H1 (cell line): Measurements from ENCODE around the gene STT3B. TPM values are rescaled to one million over a fixed set of nuclear protein-coding genes. Genes with fewer than 3 reads are reported as not detected.

Experiments used
- CTCF ChIA-PET: fragments of 300-600 bp; sonication (Branson Sonifier 250); formaldehyde crosslinking; loops from one replicate; lab custom pipeline; 2021; ENCODE audit not compliant: partially characterized antibody; lab: Charles Lee
- POLR2A ChIA-PET: fragments of 300-600 bp; sonication (Branson Sonifier 250); formaldehyde crosslinking; loops from one replicate; lab custom pipeline; 2021; ENCODE audit warnings: inconsistent platforms; ENCODE audit not compliant: partially characterized antibody; lab: Charles Lee
- DNase-seq, 2 experiments: peaks; one replicate each; pipeline versions ENCODE4 v3.0.0 to v3.0.0-alpha.2; 2010 to 2022; ENCODE audit warnings: low spot score in 2 of 2, low read depth in 1 of 2, mixed read lengths in 1 of 2
- FAIRE-seq: peaks from 2 replicates; lab custom pipeline; 2011; peaks lifted over from hg19 to GRCh38; lab: Jason Lieb, UNC
- H2AFZ ChIP-seq: 2 replicates; pipeline ENCODE4 v1.8.1; 2012; ENCODE audit warnings: low read length, inconsistent platforms
- H2AK5ac ChIP-seq: 2 replicates; pipeline ENCODE4 v1.6.1; 2013; ENCODE audit warnings: low read depth, low read length
- H2BK120ac ChIP-seq: replicated peaks from 2 replicates; pipeline ENCODE3; 2013; ENCODE audit warnings: low read depth, low read length, inconsistent platforms
- H2BK12ac ChIP-seq: 2 replicates; pipeline ENCODE4 v1.6.1; 2013; ENCODE audit warnings: low read depth, low read length
- H2BK15ac ChIP-seq: 2 replicates; pipeline ENCODE4 v1.6.1; 2013; ENCODE audit warnings: low read length
- H2BK20ac ChIP-seq: 2 replicates; pipeline ENCODE4 v1.6.1; 2013; ENCODE audit warnings: low read length
- H2BK5ac ChIP-seq: 2 replicates; pipeline ENCODE4 v1.6.1; 2013; ENCODE audit warnings: low read depth, low read length
- H3K14ac ChIP-seq: 2 replicates; pipeline ENCODE4 v1.6.1; 2013; ENCODE audit warnings: inconsistent platforms; ENCODE audit not compliant: insufficient read length
- H3K18ac ChIP-seq: 2 replicates; pipeline ENCODE4 v1.6.1; 2013; ENCODE audit warnings: low read length; ENCODE audit errors: extremely low read depth
- H3K23ac ChIP-seq: 2 replicates; pipeline ENCODE4 v1.6.1; 2013; ENCODE audit warnings: inconsistent platforms; ENCODE audit not compliant: insufficient read length
- H3K23me2 ChIP-seq: 2 replicates; pipeline ENCODE4 v1.6.1; 2013; ENCODE audit warnings: low read depth, low read length
- H3K27ac ChIP-seq: 2 replicates; pipeline ENCODE4 v1.6.1; 2011; ENCODE audit warnings: low read depth, low read length, inconsistent platforms
- H3K27me3 ChIP-seq, 4 experiments: replicated peaks in 1 of 4; 1 replicate in 1 of 4; 2 replicates in 3 of 4; pipeline versions ENCODE4 v1.6.1 to v1.8.1; 2011 to 2013; ENCODE audit warnings: low read length in 3 of 4, mild to moderate bottlenecking in 3 of 4, inconsistent platforms in 2 of 4, mixed read lengths in 2 of 4, moderate library complexity in 1 of 4; ENCODE audit not compliant: control insufficient read depth in 3 of 4, insufficient read depth in 3 of 4; ENCODE audit errors: extremely low read depth in 1 of 4
- H3K36me3 ChIP-seq, 4 experiments: 2 replicates each; pipeline versions ENCODE4 v1.6.1 to v1.8.1; 2011 to 2013; ENCODE audit warnings: mild to moderate bottlenecking in 4 of 4, low read length in 3 of 4, moderate library complexity in 2 of 4, control low read depth in 1 of 4, inconsistent platforms in 1 of 4; ENCODE audit not compliant: insufficient read depth in 4 of 4, control insufficient read depth in 2 of 4
- H3K4ac ChIP-seq: replicated peaks from 2 replicates; pipeline ENCODE3; 2013; ENCODE audit warnings: low read length, low read depth, mixed read lengths, inconsistent platforms; ENCODE audit not compliant: insufficient read length
- H3K4me1 ChIP-seq, 4 experiments: replicated peaks in 1 of 4; 1 replicate in 1 of 4; 2 replicates in 3 of 4; pipeline versions ENCODE4 v1.6.1 to v1.8.1; 2011 to 2013; ENCODE audit warnings: low read length in 3 of 4, inconsistent platforms in 2 of 4, mixed read lengths in 1 of 4; ENCODE audit not compliant: insufficient read depth in 4 of 4, control insufficient read depth in 3 of 4
- H3K4me2 ChIP-seq, 2 experiments: 2 replicates each; pipeline versions ENCODE4 v1.6.1 to v1.8.1; 2011 to 2013; ENCODE audit warnings: low read depth in 2 of 2, low read length in 2 of 2, control low read depth in 1 of 2, inconsistent platforms in 1 of 2, mild to moderate bottlenecking in 1 of 2; ENCODE audit not compliant: insufficient read depth in 1 of 2
- H3K4me3 ChIP-seq, 4 experiments: fragments of 200-600, 300-600 bp in 1 of 4; sonication (generic), shearing (Covaris generic), sonication (Bioruptor Twin) in 1 of 4; 2 replicates each; pipeline versions ENCODE4 v1.5.1 to v1.8.1; 2011 to 2016; ENCODE audit warnings: low read length in 4 of 4, low read depth in 3 of 4, control low read depth in 2 of 4, inconsistent platforms in 2 of 4, mild to moderate bottlenecking in 2 of 4, mixed read lengths in 1 of 4, moderate library complexity in 1 of 4; ENCODE audit not compliant: insufficient read depth in 2 of 4; ENCODE audit errors: extremely low read depth in 1 of 4
- H3K56ac ChIP-seq: replicated peaks from 2 replicates; pipeline ENCODE3; 2013; ENCODE audit warnings: low read depth, mild to moderate bottlenecking, mixed read lengths, low read length, inconsistent platforms; ENCODE audit not compliant: insufficient read length
- H3K79me1 ChIP-seq: 2 replicates; pipeline ENCODE4 v1.6.1; 2013; ENCODE audit warnings: low read depth, low read length, control low read depth
- H3K79me2 ChIP-seq, 2 experiments: 2 replicates each; pipeline versions ENCODE4 v1.6.1 to v1.8.1; 2012 to 2013; ENCODE audit warnings: low read length in 2 of 2, mild to moderate bottlenecking in 2 of 2, inconsistent platforms in 1 of 2; ENCODE audit not compliant: insufficient read depth in 2 of 2, control insufficient read depth in 1 of 2
- H3K9ac ChIP-seq, 4 experiments: replicated peaks in 1 of 4; 1 replicate in 1 of 4; 2 replicates in 3 of 4; pipeline versions ENCODE4 v1.6.1 to v1.8.1; 2011 to 2013; ENCODE audit warnings: low read depth in 3 of 4, low read length in 3 of 4, control low read depth in 2 of 4, mild to moderate bottlenecking in 2 of 4, moderate library complexity in 2 of 4, inconsistent platforms in 1 of 4; ENCODE audit errors: extremely low read depth in 1 of 4
- H3K9me3 ChIP-seq, 2 experiments: 2 replicates each; pipeline versions ENCODE4 v1.6.1 to v1.8.1; 2012 to 2013; ENCODE audit warnings: mild to moderate bottlenecking in 2 of 2, moderate library complexity in 2 of 2, control low read depth in 1 of 2, inconsistent platforms in 1 of 2, low read depth in 1 of 2, low read length in 1 of 2, mixed read lengths in 1 of 2; ENCODE audit not compliant: insufficient read depth in 2 of 2
- H4K20me1 ChIP-seq, 2 experiments: replicated peaks in 1 of 2; 2 replicates each; pipeline versions ENCODE3 to v1.8.1; 2011 to 2013; ENCODE audit warnings: inconsistent platforms in 2 of 2, low read length in 2 of 2, mild to moderate bottlenecking in 1 of 2; ENCODE audit not compliant: insufficient read depth in 2 of 2, control insufficient read depth in 1 of 2
- H4K5ac ChIP-seq: 2 replicates; pipeline ENCODE4 v1.6.1; 2013; ENCODE audit warnings: low read length, low read depth, mixed read lengths, inconsistent platforms; ENCODE audit not compliant: insufficient read length
- H4K8ac ChIP-seq: 2 replicates; pipeline ENCODE4 v1.8.0; 2013; ENCODE audit warnings: mild to moderate bottlenecking, moderate library complexity, low read length, inconsistent platforms; ENCODE audit not compliant: insufficient read depth; ENCODE audit errors: extremely low read depth
- H4K91ac ChIP-seq: replicated peaks from 2 replicates; pipeline ENCODE3; 2013; ENCODE audit warnings: low read length, mixed read lengths, inconsistent platforms; ENCODE audit not compliant: insufficient read length
- HDAC6 ChIP-seq: IDR thresholded peaks from one replicate; pipeline ENCODE4 v1.7.1; 2012; ENCODE audit warnings: low read depth, mild to moderate bottlenecking, inconsistent platforms, low read length, moderate library complexity
- KDM1A ChIP-seq: fragments of 200-600, 300-600 bp; sonication (generic); IDR thresholded peaks from 2 replicates; pipeline ENCODE4 v1.7.1; 2016; ENCODE audit warnings: mild to moderate bottlenecking, low read length, borderline replicate concordance
- KDM4A ChIP-seq: IDR thresholded peaks from one replicate; pipeline ENCODE4 v1.7.1; 2012; ENCODE audit warnings: low read depth, mild to moderate bottlenecking, moderate library complexity, low read length, inconsistent platforms; ENCODE audit not compliant: severe bottlenecking
- KDM5A ChIP-seq: fragments of 200-600 bp; IDR thresholded peaks from 2 replicates; pipeline ENCODE4 v1.7.1; 2012; ENCODE audit warnings: mild to moderate bottlenecking, low read length, inconsistent platforms, mixed read lengths
- WGBS, 2 experiments: shearing (Covaris generic) in 1 of 2; methylation state at CpG; one replicate each; pipeline versions ENCODE4 v1.1.6 to v1.1.7; 2013 to 2015; ENCODE audit warnings: low lambda C conversion rate in 2 of 2, mixed read lengths in 2 of 2, inconsistent platforms in 1 of 2, low coverage in 1 of 2, missing lambda C conversion rate in 1 of 2; ENCODE audit not compliant: insufficient replicate concordance in 2 of 2, insufficient coverage in 1 of 2, insufficient read length in 1 of 2; ENCODE audit errors: extremely low coverage in 1 of 2, missing lambda C conversion rate in 1 of 2; 5-methylcytosine and 5-hydroxymethylcytosine counted together
- polyA plus RNA-seq, 7 experiments: library from polyadenylated mRNA; depleted of rRNA in 3 of 7; stranded (reverse) in 5 of 7; unstranded in 2 of 7; fragments of >200 nt in 5 of 7; fragments of 200-250 nt in 2 of 7; gene quantifications; 1 replicate in 5 of 7; 2 replicates in 1 of 7; 4 replicates in 1 of 7; pipeline versions ENCODE4 v1.2.1 to v1.2.3, GENCODE V29; 2011 to 2013; ENCODE audit warnings: missing spikeins in 2 of 7, mixed read lengths in 2 of 7
- total RNA-seq: library from RNA; stranded (reverse); fragmentation: NEBNext Ultra II Directional; extraction: Animal tissue kit (Norgen Biotek cat#: 25700); gene quantifications from 2 replicates; pipeline ENCODE4 v1.2.1, GENCODE V29; 2021

The STT3B gene
- total and polyA plus RNA-seq, 2 of the 8 experiments (the other 6 are each of a cell fraction or from before 2014, with no cell fraction given) = 43.5 to 134 TPM

DNA sequence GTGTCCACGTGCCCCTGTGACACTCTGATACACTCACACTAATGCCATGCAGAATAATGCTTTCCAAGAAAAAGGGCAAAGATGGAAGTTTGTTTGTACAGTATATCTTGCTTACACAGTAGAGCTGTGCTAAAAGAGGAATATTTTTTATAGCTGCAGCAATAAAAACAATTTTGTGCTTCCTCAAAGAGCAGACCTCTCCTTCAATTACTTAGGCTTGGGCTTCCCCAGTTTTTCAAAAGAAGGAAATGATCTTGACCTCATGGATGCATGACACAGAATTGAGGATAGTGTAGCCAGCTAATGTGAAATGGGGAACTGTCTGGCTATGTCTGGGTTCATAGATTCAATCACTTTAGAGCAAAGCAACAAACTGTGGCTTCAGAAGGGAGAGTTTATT is 137.4 kb downstream of the STT3B start:
- H3K4me3 ChIP-seq = no peak overlapping the region
- no peaks in the 10 kb centered on the region for H3K4me1 ChIP-seq
- no peak overlapping the region for H4K5ac ChIP-seq
- no peak overlapping the region for H3K23ac ChIP-seq
- H2AFZ ChIP-seq = no peak overlapping the region
- H2BK15ac ChIP-seq = no peak overlapping the region
- no peaks in the 10 kb centered on the region for H3K79me2 ChIP-seq
- no peak overlapping the region for H3K4ac ChIP-seq
- no peaks in the 10 kb centered on the region for H3K9me3 ChIP-seq
- no peak overlapping the region for H2BK12ac ChIP-seq
- H2BK5ac ChIP-seq = no peak overlapping the region
- H4K8ac ChIP-seq = no peak overlapping the region
- no peak overlapping the region for H2BK120ac ChIP-seq
- H3K79me1 ChIP-seq = no peaks in the 10 kb centered on the region; the same call in 1 of the 2 replicates
- ChIA-PET CTCF (interaction anchor here (0.8 to 1.4 kb wide), 3 partner anchors 25 to 487 kb away, joined by 3 read pairs; no protein-coding TSS in a partner anchor), POLR2A (interaction anchor here (0.9 kb wide), 1 partner anchor 9 kb away, joined by 3 read pairs; no protein-coding TSS in a partner anchor)
- WGBS, 2 experiments = 78% methylated on average over 1 of the region's 1 CpG; no CpG with 5 or more reads in 1 of the 2 experiments
- H3K36me3 ChIP-seq = peaks cover 0 to 13% (median 4%) of the 10 kb centered on the region in 4 experiments; a peak in 5 of 8 replicates
- DNase-seq (no peak), FAIRE-seq (no peak)
- no peak overlapping the region for H3K18ac ChIP-seq
- H3K27ac ChIP-seq = no peak overlapping the region
- H3K23me2 ChIP-seq = no peaks in the 10 kb centered on the region
- H3K56ac ChIP-seq = no peak overlapping the region
- no peak overlapping the region for H2BK20ac ChIP-seq
- no peak overlapping the region for H4K91ac ChIP-seq
- peaks cover 0 to 2% of the 10 kb centered on the region in 2 experiments for H4K20me1 ChIP-seq
- no peak overlapping the region for H3K4me2 ChIP-seq
- H3K14ac ChIP-seq = no peak overlapping the region
- no peak overlapping the region for H2AK5ac ChIP-seq
- no peaks in the 10 kb centered on the region for H3K27me3 ChIP-seq
- H3K9ac ChIP-seq = no peak overlapping the region
- TF ChIP-seq KDM1A (no peak), KDM5A (no peak), KDM4A (no peak), HDAC6 (no peak)
